Activated CD4-positive, CD25-positive, alpha-beta regulatory T cell treated with anti-CD3 and anti-CD28 coated beads, Interleukin-2, amount 50 U/mL, for 16 hours (primary cell): ENCODE data around the gene GFY.

Experiments used
- DNase-seq: peaks from one replicate; pipeline ENCODE4 v3.0.0-alpha.2; 2020; ENCODE audit warnings: low read depth, low spot score

Gene GFY

GRCh38 chr19:49408816-49409440, 16.3 kb upstream of the GFY start:
- no peak for DNase-seq

GRCh38 chr19:49409441-49410029, 15.7 kb upstream of the GFY start:
- DNase-seq = no peak

GRCh38 chr19:49411681-49412326, 13.4 kb upstream of the GFY start:
- no peak for DNase-seq

- no peak for DNase-seq
Measured at GRCh38 chr19:49413348-49413747, 11.8 kb upstream of the GFY start.

- no peak for DNase-seq
Measured at GRCh38 chr19:49414256-49414655, 10.9 kb upstream of the GFY start.

GRCh38 chr19:49415102-49415809, 9.9 kb upstream of the GFY start:
- DNase-seq = no peak

- DNase-seq = no peak
Measured at GRCh38 chr19:49415810-49416200, 9.4 kb upstream of the GFY start.

- no peak for DNase-seq
Measured at GRCh38 chr19:49417088-49417487, 8.1 kb upstream of the GFY start.

GRCh38 chr19:49418511-49418910, 6.7 kb upstream of the GFY start:
- DNase-seq = no peak

- no peak for DNase-seq
Measured at GRCh38 chr19:49419173-49419572, 6.0 kb upstream of the GFY start.

GRCh38 chr19:49420227-49420626, 5.0 kb upstream of the GFY start:
- no peak for DNase-seq

- DNase-seq = no peak
Measured at GRCh38 chr19:49421039-49421877, 3.9 kb upstream of the GFY start.

GRCh38 chr19:49421878-49422202, 3.3 kb upstream of the GFY start:
- no peak for DNase-seq

- no peak for DNase-seq
Measured at GRCh38 chr19:49422407-49423070, 2.6 kb upstream of the GFY start.

- DNase-seq = no peak
Measured at GRCh38 chr19:49423071-49423984, 1.9 kb upstream of the GFY start, which contains the start of gene PTH2. TSS of gene PTH2 (minus strand) at chr19:49423441. CDS start at chr19:49423339, 102 bp downstream.

- no peak for DNase-seq
Measured at GRCh38 chr19:49423985-49424303, 1.2 kb upstream of the GFY start.

- no peak for DNase-seq
Measured at GRCh38 chr19:49425922-49426592, 869 bp downstream of the GFY start.

- DNase-seq = no peak
Measured at GRCh38 chr19:49427339-49427738, 2.2 kb downstream of the GFY start.

GRCh38 chr19:49427855-49428546, 2.8 kb downstream of the GFY start:
- DNase-seq = no peak
